Esophagus muscularis mucosa (tissue), 3 donors: ENCODE results near the gene ZIK1.

Experiments used
- EP300 ChIP-seq: sonication (generic); formaldehyde crosslinking; IDR thresholded peaks from one replicate; pipeline ENCODE4 v1.6.1; 2017; ENCODE audit warnings: antibody characterized with exemption
- TF ChIP-seq, protein P1 (sequence below), 3 experiments: fragments of 200-600 bp in 2 of 3; fragments of 450-650 bp in 1 of 3; sonication (generic) in 2 of 3; IDR thresholded peaks; one replicate each; pipeline ENCODE4 v1.5.1; 2017 to 2019; ENCODE audit warnings: antibody characterized with exemption in 3 of 3, mild to moderate bottlenecking in 2 of 3, moderate library complexity in 1 of 3

GRCh38 chr19:57611113-57611512, 27.2 kb downstream of the ZIK1 start:
- TF ChIP-seq, protein P1, sequence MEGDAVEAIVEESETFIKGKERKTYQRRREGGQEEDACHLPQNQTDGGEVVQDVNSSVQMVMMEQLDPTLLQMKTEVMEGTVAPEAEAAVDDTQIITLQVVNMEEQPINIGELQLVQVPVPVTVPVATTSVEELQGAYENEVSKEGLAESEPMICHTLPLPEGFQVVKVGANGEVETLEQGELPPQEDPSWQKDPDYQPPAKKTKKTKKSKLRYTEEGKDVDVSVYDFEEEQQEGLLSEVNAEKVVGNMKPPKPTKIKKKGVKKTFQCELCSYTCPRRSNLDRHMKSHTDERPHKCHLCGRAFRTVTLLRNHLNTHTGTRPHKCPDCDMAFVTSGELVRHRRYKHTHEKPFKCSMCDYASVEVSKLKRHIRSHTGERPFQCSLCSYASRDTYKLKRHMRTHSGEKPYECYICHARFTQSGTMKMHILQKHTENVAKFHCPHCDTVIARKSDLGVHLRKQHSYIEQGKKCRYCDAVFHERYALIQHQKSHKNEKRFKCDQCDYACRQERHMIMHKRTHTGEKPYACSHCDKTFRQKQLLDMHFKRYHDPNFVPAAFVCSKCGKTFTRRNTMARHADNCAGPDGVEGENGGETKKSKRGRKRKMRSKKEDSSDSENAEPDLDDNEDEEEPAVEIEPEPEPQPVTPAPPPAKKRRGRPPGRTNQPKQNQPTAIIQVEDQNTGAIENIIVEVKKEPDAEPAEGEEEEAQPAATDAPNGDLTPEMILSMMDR (IDR thresholded peaks at IDR 0.05): no peak
- TF ChIP-seq EP300: no peak
